ENCODE data around the gene RAB3IL1.

- TF ChIP-seq CTCF (IDR thresholded peaks at IDR 0.05) (no peak), POLR2AphosphoS5 (IDR thresholded peaks at IDR 0.05) (no peak), EP300 (IDR thresholded peaks at IDR 0.05) (no peak)
Observed at GRCh38 chr11:61959114-61959513, 41.7 kb upstream of the RAB3IL1 start.
